ENCODE data around the gene BCL6B. TPM values are rescaled to one million over a fixed set of nuclear protein-coding genes. Genes with fewer than 3 reads are reported as not detected.

The BCL6B gene
- total RNA-seq, 1 experiment from 2014 or later = 11.4 TPM

DNA sequence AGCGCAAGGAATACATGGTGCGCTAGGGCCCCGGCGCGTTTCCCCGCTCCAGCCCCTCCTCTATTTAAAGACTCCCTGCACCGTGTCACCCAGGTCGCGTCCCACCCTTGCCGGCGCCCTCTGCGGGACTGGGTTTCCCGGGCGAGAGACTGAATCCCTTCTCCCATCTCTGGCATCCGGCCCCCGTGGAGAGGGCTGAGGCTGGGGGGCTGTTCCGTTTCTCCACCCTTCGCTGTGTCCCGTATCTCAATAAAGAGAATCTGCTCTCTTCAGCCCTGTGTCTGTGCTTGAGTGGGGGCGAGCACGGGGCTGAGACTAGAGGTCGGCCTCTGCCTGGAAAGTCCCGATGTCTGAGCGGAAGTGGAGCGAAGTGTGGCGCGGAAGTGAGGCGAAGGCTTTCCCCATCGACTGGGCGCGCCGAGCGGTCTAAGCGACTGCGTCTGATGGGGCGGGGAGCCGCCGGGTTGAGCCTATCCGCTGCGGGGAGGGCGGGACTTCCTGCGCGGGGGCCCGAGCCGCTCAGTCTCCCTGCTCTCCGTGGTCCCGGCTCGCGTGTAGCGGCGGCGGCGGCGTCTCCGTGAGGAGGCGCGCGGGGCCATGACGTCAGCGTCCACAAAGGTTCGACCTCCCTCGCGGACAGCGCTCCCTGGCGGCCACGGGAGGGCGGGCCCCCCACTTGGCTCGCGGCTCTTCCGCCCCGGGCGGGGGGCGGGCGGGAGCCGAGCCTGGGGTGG is 8.4 kb upstream of the BCL6B start (continued):
- peak; percentile 81 for TF ChIP-seq CREM (CRISPR knock-in tag; IDR thresholded peaks at IDR 0.05)
- peak; percentile 69; the same call in 1 of the 2 replicates for TF ChIP-seq CBFB (CRISPR knock-in tag; IDR thresholded peaks at IDR 0.05; ENCODE audit: low read depth)
- TF ChIP-seq, protein P1, sequence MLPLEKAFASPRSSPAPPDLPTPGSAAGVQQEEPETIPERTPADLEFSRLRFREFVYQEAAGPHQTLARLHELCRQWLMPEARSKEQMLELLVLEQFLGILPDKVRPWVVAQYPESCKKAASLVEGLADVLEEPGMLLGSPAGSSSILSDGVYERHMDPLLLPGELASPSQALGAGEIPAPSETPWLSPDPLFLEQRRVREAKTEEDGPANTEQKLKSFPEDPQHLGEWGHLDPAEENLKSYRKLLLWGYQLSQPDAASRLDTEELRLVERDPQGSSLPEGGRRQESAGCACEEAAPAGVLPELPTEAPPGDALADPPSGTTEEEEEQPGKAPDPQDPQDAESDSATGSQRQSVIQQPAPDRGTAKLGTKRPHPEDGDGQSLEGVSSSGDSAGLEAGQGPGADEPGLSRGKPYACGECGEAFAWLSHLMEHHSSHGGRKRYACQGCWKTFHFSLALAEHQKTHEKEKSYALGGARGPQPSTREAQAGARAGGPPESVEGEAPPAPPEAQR (CRISPR knock-in tag; IDR thresholded peaks at IDR 0.05) = no peak
- TF ChIP-seq ZNF423 (CRISPR knock-in tag; IDR thresholded peaks at IDR 0.05) = peak; percentile 3; the same call in 1 of the 2 replicates
- peak; percentile 69; the same call in 1 of the 2 replicates for TF ChIP-seq MYBL2 (CRISPR knock-in tag; IDR thresholded peaks at IDR 0.05)
- no peak for TF ChIP-seq GTF2I (CRISPR knock-in tag; conservative IDR thresholded peaks at IDR 0.05)
- TF ChIP-seq NR3C1 (CRISPR knock-in tag; conservative IDR thresholded peaks at IDR 0.05; ENCODE audit: low read depth) = 0 out of 2 replicates have a peak, but pooled peaks have one; percentile 26
- TF ChIP-seq, protein P2, sequence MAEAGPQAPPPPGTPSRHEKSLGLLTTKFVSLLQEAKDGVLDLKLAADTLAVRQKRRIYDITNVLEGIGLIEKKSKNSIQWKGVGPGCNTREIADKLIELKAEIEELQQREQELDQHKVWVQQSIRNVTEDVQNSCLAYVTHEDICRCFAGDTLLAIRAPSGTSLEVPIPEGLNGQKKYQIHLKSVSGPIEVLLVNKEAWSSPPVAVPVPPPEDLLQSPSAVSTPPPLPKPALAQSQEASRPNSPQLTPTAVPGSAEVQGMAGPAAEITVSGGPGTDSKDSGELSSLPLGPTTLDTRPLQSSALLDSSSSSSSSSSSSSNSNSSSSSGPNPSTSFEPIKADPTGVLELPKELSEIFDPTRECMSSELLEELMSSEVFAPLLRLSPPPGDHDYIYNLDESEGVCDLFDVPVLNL (CRISPR knock-in tag; IDR thresholded peaks at IDR 0.05; ENCODE audit: borderline replicate concordance, low read depth) = no peak
- TF ChIP-seq NFATC4 (CRISPR knock-in tag; IDR thresholded peaks at IDR 0.05) = peak; percentile 69; the same call in 1 of the 2 replicates
- TF ChIP-seq, protein P3, sequence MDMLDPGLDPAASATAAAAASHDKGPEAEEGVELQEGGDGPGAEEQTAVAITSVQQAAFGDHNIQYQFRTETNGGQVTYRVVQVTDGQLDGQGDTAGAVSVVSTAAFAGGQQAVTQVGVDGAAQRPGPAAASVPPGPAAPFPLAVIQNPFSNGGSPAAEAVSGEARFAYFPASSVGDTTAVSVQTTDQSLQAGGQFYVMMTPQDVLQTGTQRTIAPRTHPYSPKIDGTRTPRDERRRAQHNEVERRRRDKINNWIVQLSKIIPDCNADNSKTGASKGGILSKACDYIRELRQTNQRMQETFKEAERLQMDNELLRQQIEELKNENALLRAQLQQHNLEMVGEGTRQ (CRISPR knock-in tag; IDR thresholded peaks at IDR 0.05) = peak; percentile 47

DNA sequence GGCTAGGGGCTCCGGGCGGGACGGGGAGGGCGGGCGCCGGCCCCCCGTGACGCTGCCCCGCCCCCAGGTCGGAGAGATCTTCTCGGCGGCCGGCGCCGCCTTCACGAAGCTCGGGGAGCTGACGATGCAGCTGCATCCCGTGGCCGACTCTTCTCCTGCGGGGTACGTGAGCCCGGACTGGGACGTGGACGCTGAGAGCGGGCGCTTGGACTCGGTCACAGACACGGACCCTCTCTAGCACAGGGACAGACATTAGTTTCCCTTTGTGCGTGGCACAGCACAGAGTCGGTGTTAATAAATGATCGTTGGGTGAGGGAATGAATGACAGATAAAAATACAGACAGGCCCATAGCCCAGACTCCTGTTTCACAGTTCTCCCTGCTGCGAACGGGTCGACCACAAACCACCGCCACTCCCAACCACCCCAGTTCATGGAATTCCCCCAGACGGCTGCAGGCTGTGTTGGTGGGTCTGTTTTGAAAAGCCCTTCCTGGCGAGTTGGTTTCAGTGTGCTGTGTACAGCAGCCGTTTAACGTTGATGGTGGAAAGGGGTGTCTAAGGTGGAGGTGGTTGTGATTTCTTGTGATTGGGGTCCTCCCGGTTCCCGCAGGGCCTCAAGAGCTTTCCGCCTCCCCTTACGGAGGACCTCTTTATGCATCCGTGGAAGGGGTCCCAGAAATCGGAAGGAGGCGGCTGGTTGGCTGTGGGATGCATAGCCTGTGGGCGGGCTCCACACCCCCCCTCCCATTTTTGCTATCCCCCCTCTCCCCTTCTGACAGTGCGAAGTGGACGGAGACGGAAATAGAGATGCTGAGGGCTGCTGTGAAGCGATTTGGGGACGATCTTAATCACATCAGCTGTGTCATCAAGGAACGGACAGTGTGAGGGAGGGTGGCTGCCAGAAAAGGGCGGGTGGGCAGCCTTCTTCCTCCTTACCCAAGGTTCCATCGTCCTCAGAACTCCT is 7.6 kb upstream of the BCL6B start:
- ChIA-PET POLR2A (interaction anchor here (1.1 kb wide), 1 partner anchor 20 kb away, joined by 4 read pairs; the partner anchor contains the start of gene SLC16A13), CTCF (interaction anchor here (0.7 to 1.6 kb wide), 8 partner anchors 8 to 302 kb away, joined by 3 to 7 read pairs (median 5); partner anchors contain the start of genes ALOX12, SLC13A5 and SLC16A13)
- H3K4me3 Mint-ChIP-seq = peak overlapping the region; percentile 84
- no peaks in the 10 kb centered on the region for H3K9me3 Mint-ChIP-seq
- H3K4me1 Mint-ChIP-seq = peaks cover 47% of the 10 kb centered on the region
- DNase-seq (ENCODE audit: low spot score) (no peak), ATAC-seq (no peak)
- peaks cover 5% of the 10 kb centered on the region for H3K27me3 Mint-ChIP-seq (ENCODE audit: low read depth)
- peaks cover 9% of the 10 kb centered on the region for H3K36me3 Mint-ChIP-seq
- peak overlapping the region; percentile 76 for H3K27ac Mint-ChIP-seq
- TF ChIP-seq ZNF138 (CRISPR knock-in tag; conservative IDR thresholded peaks at IDR 0.05) = no peak
- TF ChIP-seq, protein P4, sequence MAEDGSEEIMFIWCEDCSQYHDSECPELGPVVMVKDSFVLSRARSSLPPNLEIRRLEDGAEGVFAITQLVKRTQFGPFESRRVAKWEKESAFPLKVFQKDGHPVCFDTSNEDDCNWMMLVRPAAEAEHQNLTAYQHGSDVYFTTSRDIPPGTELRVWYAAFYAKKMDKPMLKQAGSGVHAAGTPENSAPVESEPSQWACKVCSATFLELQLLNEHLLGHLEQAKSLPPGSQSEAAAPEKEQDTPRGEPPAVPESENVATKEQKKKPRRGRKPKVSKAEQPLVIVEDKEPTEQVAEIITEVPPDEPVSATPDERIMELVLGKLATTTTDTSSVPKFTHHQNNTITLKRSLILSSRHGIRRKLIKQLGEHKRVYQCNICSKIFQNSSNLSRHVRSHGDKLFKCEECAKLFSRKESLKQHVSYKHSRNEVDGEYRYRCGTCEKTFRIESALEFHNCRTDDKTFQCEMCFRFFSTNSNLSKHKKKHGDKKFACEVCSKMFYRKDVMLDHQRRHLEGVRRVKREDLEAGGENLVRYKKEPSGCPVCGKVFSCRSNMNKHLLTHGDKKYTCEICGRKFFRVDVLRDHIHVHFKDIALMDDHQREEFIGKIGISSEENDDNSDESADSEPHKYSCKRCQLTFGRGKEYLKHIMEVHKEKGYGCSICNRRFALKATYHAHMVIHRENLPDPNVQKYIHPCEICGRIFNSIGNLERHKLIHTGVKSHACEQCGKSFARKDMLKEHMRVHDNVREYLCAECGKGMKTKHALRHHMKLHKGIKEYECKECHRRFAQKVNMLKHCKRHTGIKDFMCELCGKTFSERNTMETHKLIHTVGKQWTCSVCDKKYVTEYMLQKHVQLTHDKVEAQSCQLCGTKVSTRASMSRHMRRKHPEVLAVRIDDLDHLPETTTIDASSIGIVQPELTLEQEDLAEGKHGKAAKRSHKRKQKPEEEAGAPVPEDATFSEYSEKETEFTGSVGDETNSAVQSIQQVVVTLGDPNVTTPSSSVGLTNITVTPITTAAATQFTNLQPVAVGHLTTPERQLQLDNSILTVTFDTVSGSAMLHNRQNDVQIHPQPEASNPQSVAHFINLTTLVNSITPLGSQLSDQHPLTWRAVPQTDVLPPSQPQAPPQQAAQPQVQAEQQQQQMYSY (CRISPR knock-in tag; IDR thresholded peaks at IDR 0.05) = no peak
- TF ChIP-seq HMGA2 (CRISPR knock-in tag; IDR thresholded peaks at IDR 0.05) = no peak
- TF ChIP-seq, protein P5, sequence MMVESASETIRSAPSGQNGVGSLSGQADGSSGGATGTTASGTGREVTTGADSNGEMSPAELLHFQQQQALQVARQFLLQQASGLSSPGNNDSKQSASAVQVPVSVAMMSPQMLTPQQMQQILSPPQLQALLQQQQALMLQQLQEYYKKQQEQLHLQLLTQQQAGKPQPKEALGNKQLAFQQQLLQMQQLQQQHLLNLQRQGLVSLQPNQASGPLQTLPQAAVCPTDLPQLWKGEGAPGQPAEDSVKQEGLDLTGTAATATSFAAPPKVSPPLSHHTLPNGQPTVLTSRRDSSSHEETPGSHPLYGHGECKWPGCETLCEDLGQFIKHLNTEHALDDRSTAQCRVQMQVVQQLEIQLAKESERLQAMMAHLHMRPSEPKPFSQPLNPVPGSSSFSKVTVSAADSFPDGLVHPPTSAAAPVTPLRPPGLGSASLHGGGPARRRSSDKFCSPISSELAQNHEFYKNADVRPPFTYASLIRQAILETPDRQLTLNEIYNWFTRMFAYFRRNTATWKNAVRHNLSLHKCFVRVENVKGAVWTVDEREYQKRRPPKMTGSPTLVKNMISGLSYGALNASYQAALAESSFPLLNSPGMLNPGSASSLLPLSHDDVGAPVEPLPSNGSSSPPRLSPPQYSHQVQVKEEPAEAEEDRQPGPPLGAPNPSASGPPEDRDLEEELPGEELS (CRISPR knock-in tag; IDR thresholded peaks at IDR 0.05) = 0 out of 2 replicates have a peak, but pooled peaks have one; percentile 7
- peak; percentile 17; the same call in 1 of the 2 replicates for TF ChIP-seq SP1 (CRISPR knock-in tag; conservative IDR thresholded peaks at IDR 0.05)
- no peak for TF ChIP-seq SMAD4 (CRISPR knock-in tag; IDR thresholded peaks at IDR 0.05)
- no peak for TF ChIP-seq ETV6 (CRISPR knock-in tag; IDR thresholded peaks at IDR 0.05)
- TF ChIP-seq ZNF416 (CRISPR knock-in tag; IDR thresholded peaks at IDR 0.05) = peak; percentile 25; the same call in 1 of the 2 replicates
- TF ChIP-seq, protein P6, sequence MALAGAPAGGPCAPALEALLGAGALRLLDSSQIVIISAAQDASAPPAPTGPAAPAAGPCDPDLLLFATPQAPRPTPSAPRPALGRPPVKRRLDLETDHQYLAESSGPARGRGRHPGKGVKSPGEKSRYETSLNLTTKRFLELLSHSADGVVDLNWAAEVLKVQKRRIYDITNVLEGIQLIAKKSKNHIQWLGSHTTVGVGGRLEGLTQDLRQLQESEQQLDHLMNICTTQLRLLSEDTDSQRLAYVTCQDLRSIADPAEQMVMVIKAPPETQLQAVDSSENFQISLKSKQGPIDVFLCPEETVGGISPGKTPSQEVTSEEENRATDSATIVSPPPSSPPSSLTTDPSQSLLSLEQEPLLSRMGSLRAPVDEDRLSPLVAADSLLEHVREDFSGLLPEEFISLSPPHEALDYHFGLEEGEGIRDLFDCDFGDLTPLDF (CRISPR knock-in tag; IDR thresholded peaks at IDR 0.05) = no peak
- TF ChIP-seq ZNF121 (CRISPR knock-in tag; IDR thresholded peaks at IDR 0.05) = peak; percentile 70
- no peak for TF ChIP-seq ZNF423 (CRISPR knock-in tag; IDR thresholded peaks at IDR 0.05)
- no peak for TF ChIP-seq ZNF396 (CRISPR knock-in tag; IDR thresholded peaks at IDR 0.05; ENCODE audit: borderline replicate concordance)

Measured in WTC11 (cell line).